HepG2 (cell line): ENCODE data around the gene WDCP. TPM values are rescaled to one million over a fixed set of nuclear protein-coding genes. Genes with fewer than 3 reads are reported as not detected.

Source experiments
- ARID4A ChIP-seq: sonication (generic); formaldehyde crosslinking; IDR thresholded peaks from 2 replicates; pipeline ENCODE4 v1.5.0; 2020; ENCODE audit warnings: mild to moderate bottlenecking, missing genetic modification reagents, borderline replicate concordance
- BORCS8-MEF2B ChIP-seq: sonication (generic); formaldehyde crosslinking; IDR thresholded peaks from 2 replicates; pipeline ENCODE4 v1.8.0; 2022; ENCODE audit warnings: mild to moderate bottlenecking, missing genetic modification reagents
- HMG20A ChIP-seq: IDR thresholded peaks from 2 replicates; pipeline ENCODE4 v1.6.1; 2016; ENCODE audit warnings: borderline replicate concordance
- HOXD1 ChIP-seq: sonication (generic); formaldehyde crosslinking; IDR thresholded peaks from 2 replicates; pipeline ENCODE4 v1.5.0; 2020; ENCODE audit warnings: missing genetic modification reagents
- NR2F1 ChIP-seq, 2 experiments: fragments of 450-650 bp in 1 of 2; formaldehyde crosslinking in 1 of 2; IDR thresholded peaks; 2 replicates each; pipeline versions ENCODE4 v1.5.0 to v1.6.1; 2016 to 2020; ENCODE audit warnings: mild to moderate bottlenecking in 1 of 2, missing compliant biosample characterization in 1 of 2, missing genetic modification reagents in 1 of 2, moderate library complexity in 1 of 2
- ZBTB7A ChIP-seq: sonication (generic); formaldehyde crosslinking; IDR thresholded peaks from 2 replicates; pipeline ENCODE4 v1.8.0; 2022; ENCODE audit warnings: mild to moderate bottlenecking, missing genetic modification reagents
- ZFP1 ChIP-seq: IDR thresholded peaks from 2 replicates; pipeline ENCODE4 v1.6.1; 2016
- ZNF256 ChIP-seq: sonication (generic); formaldehyde crosslinking; conservative IDR thresholded peaks from 2 replicates; pipeline ENCODE4 v1.4.0; 2020; ENCODE audit warnings: missing genetic modification reagents
- ZNF3 ChIP-seq: IDR thresholded peaks from 2 replicates; pipeline ENCODE4 v1.7.0; 2017; ENCODE audit warnings: inconsistent platforms
- ZNF496 ChIP-seq: sonication (generic); formaldehyde crosslinking; IDR thresholded peaks from 2 replicates; pipeline ENCODE4 v1.8.1; 2023; ENCODE audit warnings: mild to moderate bottlenecking, moderate library complexity, missing genetic modification reagents; ENCODE audit not compliant: insufficient replicate concordance
- ZNF552 ChIP-seq: sonication (generic); formaldehyde crosslinking; IDR thresholded peaks from 2 replicates; pipeline ENCODE4 v1.9.0; 2022; ENCODE audit warnings: missing genetic modification reagents, mild to moderate bottlenecking, borderline replicate concordance
- ZNF569 ChIP-seq: sonication (generic); formaldehyde crosslinking; IDR thresholded peaks from 2 replicates; pipeline ENCODE4 v1.5.0; 2020; ENCODE audit warnings: mild to moderate bottlenecking, missing genetic modification reagents, moderate library complexity, borderline replicate concordance
- ZNF674 ChIP-seq: sonication (generic); formaldehyde crosslinking; IDR thresholded peaks from 2 replicates; pipeline ENCODE4 v1.5.0; 2020; ENCODE audit warnings: low read depth, mild to moderate bottlenecking, missing genetic modification reagents
- ZNF709 ChIP-seq: sonication (generic); formaldehyde crosslinking; IDR thresholded peaks from 2 replicates; pipeline ENCODE4 v1.5.0; 2020; ENCODE audit warnings: mild to moderate bottlenecking, missing genetic modification reagents
- ZNF749 ChIP-seq: sonication (generic); formaldehyde crosslinking; IDR thresholded peaks from 2 replicates; pipeline ENCODE4 v1.8.0; 2022; ENCODE audit warnings: mild to moderate bottlenecking, missing genetic modification reagents, moderate library complexity, borderline replicate concordance
- ZNF83 ChIP-seq: sonication (generic); formaldehyde crosslinking; IDR thresholded peaks from 2 replicates; pipeline ENCODE4 v1.4.0; 2020; ENCODE audit warnings: missing genetic modification reagents, mild to moderate bottlenecking, borderline replicate concordance
- ZSCAN5A ChIP-seq: sonication (generic); formaldehyde crosslinking; IDR thresholded peaks from 2 replicates; pipeline ENCODE4 v1.8.0; 2022; ENCODE audit warnings: mild to moderate bottlenecking, missing genetic modification reagents, borderline replicate concordance
- polyA plus RNA-seq, 8 experiments: library from polyadenylated mRNA; depleted of rRNA in 3 of 8; stranded (reverse) in 7 of 8; unstranded in 1 of 8; fragments of >200 nt; fragmentation: Illumina TruSeq in 4 of 8; extraction: Trizol in 4 of 8; gene quantifications; 2 replicates each; pipeline versions ENCODE4 v1.2.1 to v1.2.3, GENCODE V29; 2011 to 2016; ENCODE audit warnings: low read depth in 4 of 8, missing spikeins in 1 of 8, mixed read lengths in 1 of 8; ENCODE audit not compliant: insufficient read depth in 1 of 8
- total RNA-seq, 5 experiments: library from RNA; depleted of rRNA; stranded (reverse); fragments of >200 nt; fragmentation: Illumina TruSeq; extraction: Trizol; gene quantifications; 2 replicates each; pipeline ENCODE4 v1.2.3, GENCODE V29; 2016; ENCODE audit warnings: low read depth in 1 of 5
- TF ChIP-seq, protein P1 (sequence below): sonication (generic); formaldehyde crosslinking; IDR thresholded peaks from 2 replicates; pipeline ENCODE4 v1.8.0; 2022; ENCODE audit warnings: mild to moderate bottlenecking, missing genetic modification reagents, moderate library complexity
- TF ChIP-seq, protein P2 (sequence below), 2 experiments: IDR thresholded peaks; 2 replicates each; pipeline ENCODE4 v1.6.1; 2011 to 2012; ENCODE audit warnings: low read length in 2 of 2, borderline replicate concordance in 1 of 2, low read depth in 1 of 2, mild to moderate bottlenecking in 1 of 2, moderate library complexity in 1 of 2

The WDCP gene
- total and polyA plus RNA-seq, 2 of the 13 experiments (the other 11 are each of a cell fraction or from before 2014, with no cell fraction given) = 17.4 to 22.6 TPM

- TF ChIP-seq ZSCAN5A (CRISPR knock-in tag) = no peak
- TF ChIP-seq ZFP1 = no peak
- TF ChIP-seq, protein P1, sequence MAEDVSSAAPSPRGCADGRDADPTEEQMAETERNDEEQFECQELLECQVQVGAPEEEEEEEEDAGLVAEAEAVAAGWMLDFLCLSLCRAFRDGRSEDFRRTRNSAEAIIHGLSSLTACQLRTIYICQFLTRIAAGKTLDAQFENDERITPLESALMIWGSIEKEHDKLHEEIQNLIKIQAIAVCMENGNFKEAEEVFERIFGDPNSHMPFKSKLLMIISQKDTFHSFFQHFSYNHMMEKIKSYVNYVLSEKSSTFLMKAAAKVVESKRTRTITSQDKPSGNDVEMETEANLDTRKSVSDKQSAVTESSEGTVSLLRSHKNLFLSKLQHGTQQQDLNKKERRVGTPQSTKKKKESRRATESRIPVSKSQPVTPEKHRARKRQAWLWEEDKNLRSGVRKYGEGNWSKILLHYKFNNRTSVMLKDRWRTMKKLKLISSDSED = no peak
- TF ChIP-seq ZNF709 (CRISPR knock-in tag) = no peak
- TF ChIP-seq ZNF496 = no peak
- TF ChIP-seq ZNF569 (CRISPR knock-in tag) = no peak
- TF ChIP-seq NR2F1 (CRISPR knock-in tag; IDR thresholded peaks at IDR 0.05) = peak in 1 of 2 experiments; percentile 35; a peak in 1 of 4 replicates
- TF ChIP-seq ZNF749 = 0 out of 2 replicates have a peak, but pooled peaks have one; percentile 60
- 0 out of 2 replicates have a peak, but pooled peaks have one; percentile 55 for TF ChIP-seq ZBTB7A (CRISPR knock-in tag)
- no peak for TF ChIP-seq HOXD1 (CRISPR knock-in tag)
- no peak for TF ChIP-seq ZNF256
- no peak for TF ChIP-seq HMG20A (CRISPR knock-in tag)
- TF ChIP-seq BORCS8-MEF2B (CRISPR knock-in tag) = no peak
- no peak for TF ChIP-seq ZNF3 (CRISPR knock-in tag)
- TF ChIP-seq ZNF674 (CRISPR knock-in tag) = no peak
- no peak for TF ChIP-seq ZNF83 (CRISPR knock-in tag)
- TF ChIP-seq, protein P2, sequence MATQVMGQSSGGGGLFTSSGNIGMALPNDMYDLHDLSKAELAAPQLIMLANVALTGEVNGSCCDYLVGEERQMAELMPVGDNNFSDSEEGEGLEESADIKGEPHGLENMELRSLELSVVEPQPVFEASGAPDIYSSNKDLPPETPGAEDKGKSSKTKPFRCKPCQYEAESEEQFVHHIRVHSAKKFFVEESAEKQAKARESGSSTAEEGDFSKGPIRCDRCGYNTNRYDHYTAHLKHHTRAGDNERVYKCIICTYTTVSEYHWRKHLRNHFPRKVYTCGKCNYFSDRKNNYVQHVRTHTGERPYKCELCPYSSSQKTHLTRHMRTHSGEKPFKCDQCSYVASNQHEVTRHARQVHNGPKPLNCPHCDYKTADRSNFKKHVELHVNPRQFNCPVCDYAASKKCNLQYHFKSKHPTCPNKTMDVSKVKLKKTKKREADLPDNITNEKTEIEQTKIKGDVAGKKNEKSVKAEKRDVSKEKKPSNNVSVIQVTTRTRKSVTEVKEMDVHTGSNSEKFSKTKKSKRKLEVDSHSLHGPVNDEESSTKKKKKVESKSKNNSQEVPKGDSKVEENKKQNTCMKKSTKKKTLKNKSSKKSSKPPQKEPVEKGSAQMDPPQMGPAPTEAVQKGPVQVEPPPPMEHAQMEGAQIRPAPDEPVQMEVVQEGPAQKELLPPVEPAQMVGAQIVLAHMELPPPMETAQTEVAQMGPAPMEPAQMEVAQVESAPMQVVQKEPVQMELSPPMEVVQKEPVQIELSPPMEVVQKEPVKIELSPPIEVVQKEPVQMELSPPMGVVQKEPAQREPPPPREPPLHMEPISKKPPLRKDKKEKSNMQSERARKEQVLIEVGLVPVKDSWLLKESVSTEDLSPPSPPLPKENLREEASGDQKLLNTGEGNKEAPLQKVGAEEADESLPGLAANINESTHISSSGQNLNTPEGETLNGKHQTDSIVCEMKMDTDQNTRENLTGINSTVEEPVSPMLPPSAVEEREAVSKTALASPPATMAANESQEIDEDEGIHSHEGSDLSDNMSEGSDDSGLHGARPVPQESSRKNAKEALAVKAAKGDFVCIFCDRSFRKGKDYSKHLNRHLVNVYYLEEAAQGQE (IDR thresholded peaks at IDR 0.05; ENCODE audit: borderline replicate concordance in 1 of 2, low read depth in 1 of 2, low read length in 2 of 2) = no peak
- no peak for TF ChIP-seq ZNF552 (CRISPR knock-in tag)
- TF ChIP-seq ARID4A = no peak
Observed at GRCh38 chr2:24008672-24009366, 38.4 kb downstream of the WDCP start (continued).
